ENCODE results near the gene RHBDD2.
"Not testable (repeated sequence)": the region's sequence is repeated elsewhere in the genome, so short reads cannot be mapped to it uniquely, and the experiment has no call there.

Gene RHBDD2

GRCh38 chr7:75870557-75871161 lies 8.2 kb upstream of the RHBDD2 start:
- TF ChIP-seq EZH2 (optimal IDR thresholded peaks at IDR 0.05; ENCODE audit: low read depth, low read length) = no peak
- TF ChIP-seq, protein P1, sequence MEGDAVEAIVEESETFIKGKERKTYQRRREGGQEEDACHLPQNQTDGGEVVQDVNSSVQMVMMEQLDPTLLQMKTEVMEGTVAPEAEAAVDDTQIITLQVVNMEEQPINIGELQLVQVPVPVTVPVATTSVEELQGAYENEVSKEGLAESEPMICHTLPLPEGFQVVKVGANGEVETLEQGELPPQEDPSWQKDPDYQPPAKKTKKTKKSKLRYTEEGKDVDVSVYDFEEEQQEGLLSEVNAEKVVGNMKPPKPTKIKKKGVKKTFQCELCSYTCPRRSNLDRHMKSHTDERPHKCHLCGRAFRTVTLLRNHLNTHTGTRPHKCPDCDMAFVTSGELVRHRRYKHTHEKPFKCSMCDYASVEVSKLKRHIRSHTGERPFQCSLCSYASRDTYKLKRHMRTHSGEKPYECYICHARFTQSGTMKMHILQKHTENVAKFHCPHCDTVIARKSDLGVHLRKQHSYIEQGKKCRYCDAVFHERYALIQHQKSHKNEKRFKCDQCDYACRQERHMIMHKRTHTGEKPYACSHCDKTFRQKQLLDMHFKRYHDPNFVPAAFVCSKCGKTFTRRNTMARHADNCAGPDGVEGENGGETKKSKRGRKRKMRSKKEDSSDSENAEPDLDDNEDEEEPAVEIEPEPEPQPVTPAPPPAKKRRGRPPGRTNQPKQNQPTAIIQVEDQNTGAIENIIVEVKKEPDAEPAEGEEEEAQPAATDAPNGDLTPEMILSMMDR (IDR thresholded peaks at IDR 0.05; ENCODE audit: low read length) = no peak
- TF ChIP-seq EZH2phosphoT487 (IDR thresholded peaks at IDR 0.05; ENCODE audit: low read length) = no peak
- H3K4me3 ChIP-seq (ENCODE audit: low read length) = no peak overlapping the region
- H3F3A ChIP-seq (ENCODE audit: insufficient read depth, low read length) = peaks cover 14% of the 10 kb centered on the region; the same call in 1 of the 2 replicates
- H4K20me1 ChIP-seq (ENCODE audit: insufficient read depth, low read length) = no peaks in the 10 kb centered on the region
- H3K79me2 ChIP-seq (ENCODE audit: low read length) = no peaks in the 10 kb centered on the region
- no peak overlapping the region for H3K9ac ChIP-seq (ENCODE audit: low read length)
- H2AFZ ChIP-seq (ENCODE audit: low read length) = no peak overlapping the region
- H3K9me3 ChIP-seq (replicated peaks; ENCODE audit: insufficient read depth, low read length) = no peaks in the 10 kb centered on the region
- no peaks in the 10 kb centered on the region for H3K27me3 ChIP-seq (replicated peaks; ENCODE audit: insufficient read depth, low read length)
- no peak overlapping the region for H3K4me2 ChIP-seq (ENCODE audit: low read depth, low read length)
- H3K4me1 ChIP-seq (ENCODE audit: low read length) = peaks cover 20% of the 10 kb centered on the region
- no peak overlapping the region for H3K27ac ChIP-seq (ENCODE audit: low read length)
- H3K36me3 ChIP-seq (replicated peaks; ENCODE audit: insufficient read depth, low read length) = no peaks in the 10 kb centered on the region
- DNase-seq = no peak
- no peaks in the 10 kb centered on the region for H3K9me2 ChIP-seq (replicated peaks; ENCODE audit: insufficient read depth, low read length)

GRCh38 chr7:75872073-75872782 lies 6.6 kb upstream of the RHBDD2 start:
- Histone ChIP-seq H3F3A (ENCODE audit: insufficient read depth, low read length) (peaks cover 19% of the 10 kb centered on the region), H4K20me1 (ENCODE audit: insufficient read depth, low read length) (no peaks in the 10 kb centered on the region), H3K27me3 (replicated peaks; ENCODE audit: insufficient read depth, low read length) (no peaks in the 10 kb centered on the region), H3K9ac (ENCODE audit: low read length) (no peak overlapping the region), H2AFZ (ENCODE audit: low read length) (no peak overlapping the region), H3K4me3 (ENCODE audit: low read length) (no peak overlapping the region), H3K9me3 (replicated peaks; ENCODE audit: insufficient read depth, low read length) (no peaks in the 10 kb centered on the region), H3K4me2 (ENCODE audit: low read depth, low read length) (no peak overlapping the region), H3K36me3 (replicated peaks; ENCODE audit: insufficient read depth, low read length) (no peaks in the 10 kb centered on the region), H3K4me1 (ENCODE audit: low read length) (peaks cover 22% of the 10 kb centered on the region), H3K9me2 (replicated peaks; ENCODE audit: insufficient read depth, low read length) (no peaks in the 10 kb centered on the region), H3K79me2 (ENCODE audit: low read length) (no peaks in the 10 kb centered on the region), H3K27ac (ENCODE audit: low read length) (no peak overlapping the region)
- no peak for DNase-seq
- TF ChIP-seq, protein P1 (IDR thresholded peaks at IDR 0.05; ENCODE audit: low read length) = no peak
- TF ChIP-seq EZH2phosphoT487 (IDR thresholded peaks at IDR 0.05; ENCODE audit: low read length) = no peak
- TF ChIP-seq EZH2 (optimal IDR thresholded peaks at IDR 0.05; ENCODE audit: low read depth, low read length) = no peak

- peaks cover 17% of the 10 kb centered on the region for H3F3A ChIP-seq (ENCODE audit: insufficient read depth, low read length)
- not testable (repeated sequence) for H3K36me3 ChIP-seq (replicated peaks; ENCODE audit: insufficient read depth, low read length); H3K9ac ChIP-seq (ENCODE audit: low read length); H3K4me3 ChIP-seq (ENCODE audit: low read length); H3K27me3 ChIP-seq (replicated peaks; ENCODE audit: insufficient read depth, low read length); H4K20me1 ChIP-seq (ENCODE audit: insufficient read depth, low read length); H3K27ac ChIP-seq (ENCODE audit: low read length); H3K4me2 ChIP-seq (ENCODE audit: low read depth, low read length); H2AFZ ChIP-seq (ENCODE audit: low read length); H3K79me2 ChIP-seq (ENCODE audit: low read length); H3K9me2 ChIP-seq (replicated peaks; ENCODE audit: insufficient read depth, low read length); DNase-seq; H3K9me3 ChIP-seq (replicated peaks; ENCODE audit: insufficient read depth, low read length)
- peaks cover 31% of the 10 kb centered on the region for H3K4me1 ChIP-seq (ENCODE audit: low read length)
These were observed 4.7 kb upstream of the RHBDD2 start for GRCh38 chr7:75874180-75874579.

Data from MM.1S (cell line).